Sigmoid colon (tissue), 7 donors: ENCODE measurements around the gene ERGIC3. TPM values are rescaled to one million over a fixed set of nuclear protein-coding genes. Genes with fewer than 3 reads are reported as not detected.

Experiments used
- DNase-seq: peaks from one replicate; pipeline ENCODE4 v3.0.0-alpha.2; 2019
- H3K27ac ChIP-seq, 4 donors: fragments of 200-600 bp; sonication (generic); one replicate each; pipeline ENCODE4 v1.5.1; 2016 to 2019; ENCODE audit warnings: mild to moderate bottlenecking in 1 of 4
- H3K27me3 ChIP-seq, 3 donors: fragments of 200-600 bp; sonication (generic); one replicate each; pipeline ENCODE4 v1.5.1; 2019; ENCODE audit warnings: mild to moderate bottlenecking in 1 of 3
- H3K36me3 ChIP-seq, 4 donors: fragments of 200-600 bp; sonication (generic); one replicate each; pipeline ENCODE4 v1.5.1; 2016 to 2019
- H3K4me1 ChIP-seq, 4 donors: fragments of 200-600 bp; sonication (generic); one replicate each; pipeline ENCODE4 v1.5.1; 2017 to 2019
- H3K4me3 ChIP-seq, 4 donors: fragments of 200-600 bp; sonication (generic); one replicate each; pipeline ENCODE4 v1.5.1; 2017 to 2019; ENCODE audit warnings: mild to moderate bottlenecking in 2 of 4, moderate library complexity in 1 of 4
- H3K9me3 ChIP-seq, 4 donors: fragments of 200-600 bp in 3 of 4; sonication (generic) in 3 of 4; one replicate each; pipeline versions ENCODE4 v1.5.1 to v1.6.1; 2013 to 2019
- CTCF ChIP-seq, 4 experiments: fragments of 450-650 bp in 3 of 4; fragments of 200-600 bp in 1 of 4; IDR thresholded peaks; one replicate each; pipeline ENCODE4 v1.5.1; 2016 to 2019; ENCODE audit warnings: antibody characterized with exemption in 4 of 4, mild to moderate bottlenecking in 3 of 4, moderate library complexity in 2 of 4
- EP300 ChIP-seq, 4 donors: sonication (generic); formaldehyde crosslinking; IDR thresholded peaks; one replicate each; pipeline ENCODE4 v1.6.1; 2017; ENCODE audit warnings: antibody characterized with exemption in 4 of 4
- POLR2A ChIP-seq, 2 donors: fragments of 450-650 bp; IDR thresholded peaks; one replicate each; pipeline ENCODE4 v1.6.1; 2016; ENCODE audit warnings: antibody characterized with exemption in 2 of 2, mild to moderate bottlenecking in 2 of 2, moderate library complexity in 2 of 2
- POLR2AphosphoS5 ChIP-seq, 4 donors: sonication (generic); formaldehyde crosslinking; IDR thresholded peaks; one replicate each; pipeline ENCODE4 v1.6.1; 2017; ENCODE audit warnings: antibody characterized with exemption in 4 of 4
- WGBS, 2 donors: extraction: QIAGEN DNeasy Blood & Tissue Kit; methylation state at CpG; one replicate each; pipeline ENCODE4 v1.1.7; 2013; 5-methylcytosine and 5-hydroxymethylcytosine counted together
- intact Hi-C: fragments of 100-400 bp; cut with DNase I; formaldehyde crosslinking; loops from one replicate; pipeline ENCODE4 v1.15.1; 2023
- polyA plus RNA-seq, 3 donors: library from polyadenylated mRNA; stranded (reverse); fragments of 200-250 nt; gene quantifications; one replicate each; pipeline ENCODE4 v1.2.3, GENCODE V29; 2013
- total RNA-seq, 4 donors: library from RNA; depleted of rRNA; stranded (reverse); fragments of >200 nt; gene quantifications; one replicate each; pipeline ENCODE4 v1.1.0, GENCODE V29; 2016
- donor health status: healthy with polysubstance abuse.
- donor health status: Bipolar disorder and iron deficiency.
- donor health status: healthy.

The ERGIC3 gene
- total and polyA plus RNA-seq, 7 donors, result 113 to 230 (median 184) TPM

GRCh38 chr20:35601990-35602389 lies 60.1 kb downstream of the ERGIC3 start:
- H3K27me3 ChIP-seq, result peaks cover 0 to 29% (median 5%) of the 10 kb centered on the region in 3 donors
- peak overlapping the region in 2 of 4 donors; percentile 47 to 62 for H3K27ac ChIP-seq
- DNase-seq, result peak; percentile 65
- H3K36me3 ChIP-seq, result no peaks in the 10 kb centered on the region
- TF ChIP-seq POLR2AphosphoS5 (IDR thresholded peaks at IDR 0.05) (no peak), EP300 (IDR thresholded peaks at IDR 0.05) (no peak), CTCF (IDR thresholded peaks at IDR 0.05) (no peak), POLR2A (IDR thresholded peaks at IDR 0.05) (no peak)
- H3K4me3 ChIP-seq, result peak overlapping the region; percentile 26 to 59 (median 50)
- intact Hi-C loops, result loop anchor here (1.0 to 5.0 kb wide), 4 partner anchors 62 to 280 kb away; partner anchors contain the start of genes CPNE1, NFS1, RBM12 and ROMO1
- H3K4me1 ChIP-seq, result peaks cover 0 to 19% (median 19%) of the 10 kb centered on the region in 4 donors
- WGBS, 2 donors, result 36 to 45% methylated on average over 30 of the region's 30 CpGs
- no peaks in the 10 kb centered on the region for H3K9me3 ChIP-seq

GRCh38 chr20:35602851-35603495 lies 61.1 kb downstream of the ERGIC3 start:
- intact Hi-C loops, result loop anchor here (5.0 kb wide), 2 partner anchors 134 to 279 kb away; no protein-coding TSS in a partner anchor
- Histone ChIP-seq H3K36me3 (no peaks in the 10 kb centered on the region), H3K4me1 (peaks cover 0 to 19% (median 19%) of the 10 kb centered on the region in 4 donors), H3K27me3 (peaks cover 0 to 29% (median 5%) of the 10 kb centered on the region in 3 donors), H3K27ac (no peak overlapping the region), H3K4me3 (no peak overlapping the region), H3K9me3 (no peaks in the 10 kb centered on the region)
- WGBS, 2 donors, result 93 to 94% methylated on average over 15 of the region's 15 CpGs
- DNase-seq, result peak; percentile 50
- TF ChIP-seq EP300 (IDR thresholded peaks at IDR 0.05) (no peak), POLR2A (IDR thresholded peaks at IDR 0.05) (no peak), POLR2AphosphoS5 (IDR thresholded peaks at IDR 0.05) (no peak), CTCF (IDR thresholded peaks at IDR 0.05) (no peak)

- H3K36me3 ChIP-seq, result no peaks in the 10 kb centered on the region
- H3K9me3 ChIP-seq, result no peaks in the 10 kb centered on the region
- H3K4me3 ChIP-seq, result no peak overlapping the region
- intact Hi-C loops, result loop anchor here (5.0 kb wide), 2 partner anchors 133 to 278 kb away; no protein-coding TSS in a partner anchor
- peak; percentile 44 for DNase-seq
- H3K27me3 ChIP-seq, result peaks cover 0 to 27% (median 5%) of the 10 kb centered on the region in 3 donors
- H3K27ac ChIP-seq, result no peak overlapping the region
- peaks cover 0 to 19% (median 19%) of the 10 kb centered on the region in 4 donors for H3K4me1 ChIP-seq
- 72 to 86% methylated on average over 11 of the region's 11 CpGs for WGBS, 2 donors
- no peak for TF ChIP-seq POLR2AphosphoS5 (IDR thresholded peaks at IDR 0.05)
- TF ChIP-seq CTCF (IDR thresholded peaks at IDR 0.05), result no peak
- no peak for TF ChIP-seq EP300 (IDR thresholded peaks at IDR 0.05)
- TF ChIP-seq POLR2A (IDR thresholded peaks at IDR 0.05), result no peak
These were observed 62.0 kb downstream of the ERGIC3 start for GRCh38 chr20:35603695-35604448.

- Histone ChIP-seq H3K36me3 (no peaks in the 10 kb centered on the region), H3K27ac (no peak overlapping the region), H3K4me1 (peaks cover 0 to 19% (median 19%) of the 10 kb centered on the region in 4 donors), H3K9me3 (no peaks in the 10 kb centered on the region), H3K27me3 (peaks cover 0 to 21% (median 5%) of the 10 kb centered on the region in 3 donors), H3K4me3 (no peak overlapping the region)
- TF ChIP-seq CTCF (IDR thresholded peaks at IDR 0.05) (no peak), POLR2A (IDR thresholded peaks at IDR 0.05) (no peak), EP300 (IDR thresholded peaks at IDR 0.05) (no peak), POLR2AphosphoS5 (IDR thresholded peaks at IDR 0.05) (no peak)
- DNase-seq, result peak; percentile 60
- intact Hi-C loops, result loop anchor here (5.0 kb wide), 2 partner anchors 133 to 278 kb away; no protein-coding TSS in a partner anchor
- 21 to 51% methylated on average over 4 of the region's 4 CpGs for WGBS, 2 donors
These were observed 62.5 kb downstream of the ERGIC3 start for GRCh38 chr20:35604449-35604747.
